MM.1S (cell line): Measurements from ENCODE around the gene LIG3.
"Not testable (repeated sequence)": the region's sequence is repeated elsewhere in the genome, so short reads cannot be mapped to it uniquely, and the experiment has no call there.

ENCODE experiments used
- CTCF ChIP-seq: fragments of 300-600 bp; sonication (generic); IDR thresholded peaks from 2 replicates; pipeline ENCODE4 v1.5.1; 2016; ENCODE audit warnings: antibody characterized with exemption, low read length, mixed read lengths
- EZH2 ChIP-seq: fragments of 300-600 bp; sonication (generic); optimal IDR thresholded peaks from 2 replicates; pipeline ENCODE3; 2017; ENCODE audit warnings: low read depth, mild to moderate bottlenecking, antibody characterized with exemption, low read length, mixed read lengths
- EZH2phosphoT487 ChIP-seq: fragments of 300-600 bp; sonication (generic); IDR thresholded peaks from 2 replicates; pipeline ENCODE4 v1.6.1; 2018; ENCODE audit warnings: antibody characterized with exemption, low read length

- not testable (repeated sequence) for TF ChIP-seq EZH2, CTCF, EZH2phosphoT487
Observed at GRCh38 chr17:34950780-34951179, 29.5 kb upstream of the LIG3 start.
